GM19043 (cell line): Measurements from ENCODE around the gene LIME1.

Experiments
- ATAC-seq: cut with Tn5 transposase; IDR thresholded peaks from one replicate; pipeline ENCODE4 v1.9.1; 2021; ENCODE audit warnings: low read depth; ENCODE audit not compliant: unreplicated experiment

LIME1 gene, protein sequence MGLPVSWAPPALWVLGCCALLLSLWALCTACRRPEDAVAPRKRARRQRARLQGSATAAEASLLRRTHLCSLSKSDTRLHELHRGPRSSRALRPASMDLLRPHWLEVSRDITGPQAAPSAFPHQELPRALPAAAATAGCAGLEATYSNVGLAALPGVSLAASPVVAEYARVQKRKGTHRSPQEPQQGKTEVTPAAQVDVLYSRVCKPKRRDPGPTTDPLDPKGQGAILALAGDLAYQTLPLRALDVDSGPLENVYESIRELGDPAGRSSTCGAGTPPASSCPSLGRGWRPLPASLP

DNA sequence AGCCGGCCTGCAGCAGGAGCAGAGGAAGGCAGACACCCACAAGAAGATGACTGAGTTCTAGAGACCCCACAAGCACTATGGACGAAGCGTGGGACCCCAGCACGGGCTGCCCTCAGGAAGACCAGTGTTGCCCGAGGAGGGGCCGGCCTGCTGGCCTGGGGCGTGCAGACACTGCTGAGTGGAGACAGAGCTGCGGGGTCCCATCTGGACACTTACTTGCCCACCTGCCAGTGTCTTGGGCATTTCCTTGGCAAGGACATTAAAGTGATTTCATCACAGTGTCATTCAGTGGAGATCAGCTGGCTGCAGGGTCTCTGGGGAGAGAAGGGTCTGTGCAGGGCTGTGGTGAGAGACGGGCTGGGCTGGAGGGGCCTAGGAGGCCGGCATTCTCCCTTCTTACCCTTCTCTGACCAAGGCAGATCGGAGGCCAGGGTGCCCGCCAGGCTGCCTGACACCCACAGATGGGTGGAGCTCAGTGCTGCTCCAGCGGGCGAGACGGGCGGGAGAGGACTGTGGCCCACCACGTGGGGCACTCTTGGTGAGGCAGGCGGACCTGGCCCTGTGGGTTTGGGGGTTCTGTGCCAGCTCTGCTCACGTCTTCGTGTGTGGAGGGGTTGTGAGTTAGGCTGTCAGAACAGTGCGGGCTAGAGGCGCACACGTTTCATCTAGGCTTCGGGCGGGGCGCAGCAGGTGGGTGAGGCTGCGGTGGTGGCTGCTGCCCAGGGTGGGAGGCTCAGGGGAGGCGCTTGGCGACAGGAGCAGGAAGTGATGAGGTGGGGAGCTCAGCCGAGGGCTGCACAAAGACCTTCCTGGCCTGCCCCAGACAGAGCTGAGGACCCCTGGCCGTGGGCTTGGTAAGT lies at the start of gene LIME1:
Gene LIME1, plus strand, starts transcription at position 806 of the 860 bp plus-strand sequence. CDS start 886 bp downstream, outside the sequence.
- ATAC-seq = no peak

DNA sequence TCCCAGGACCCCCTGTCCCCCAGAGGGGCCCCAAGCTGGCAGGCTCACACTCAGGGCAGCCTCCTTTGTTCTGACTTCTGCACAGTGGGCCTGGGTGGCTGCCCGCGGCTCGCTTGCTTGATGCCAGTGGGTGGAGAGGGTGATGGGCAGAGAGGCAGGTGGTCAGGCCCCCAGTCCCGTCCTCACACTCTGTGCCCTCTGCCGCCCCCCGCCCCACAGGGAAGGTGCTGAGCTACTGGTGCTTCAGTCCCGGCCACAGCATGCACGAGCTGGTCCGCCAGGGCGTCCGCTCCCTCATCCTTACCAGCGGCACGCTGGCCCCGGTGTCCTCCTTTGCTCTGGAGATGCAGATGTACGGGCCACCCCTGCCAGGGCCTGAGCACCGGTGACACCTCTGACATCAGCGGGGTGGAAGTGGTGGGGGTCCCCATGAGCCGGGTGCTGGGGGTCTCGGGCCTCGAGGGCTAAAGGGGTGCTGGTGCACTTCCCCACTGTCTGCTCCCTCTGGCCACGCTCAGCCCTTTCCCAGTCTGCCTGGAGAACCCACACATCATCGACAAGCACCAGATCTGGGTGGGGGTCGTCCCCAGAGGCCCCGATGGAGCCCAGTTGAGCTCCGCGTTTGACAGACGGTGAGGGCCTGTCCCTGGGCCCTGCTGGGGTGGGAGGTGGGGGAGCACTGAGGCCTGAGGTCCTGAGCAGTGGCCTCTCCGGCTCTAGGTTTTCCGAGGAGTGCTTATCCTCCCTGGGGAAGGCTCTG lies 48.9 kb upstream of the LIME1 start:
- ATAC-seq = no peak

DNA sequence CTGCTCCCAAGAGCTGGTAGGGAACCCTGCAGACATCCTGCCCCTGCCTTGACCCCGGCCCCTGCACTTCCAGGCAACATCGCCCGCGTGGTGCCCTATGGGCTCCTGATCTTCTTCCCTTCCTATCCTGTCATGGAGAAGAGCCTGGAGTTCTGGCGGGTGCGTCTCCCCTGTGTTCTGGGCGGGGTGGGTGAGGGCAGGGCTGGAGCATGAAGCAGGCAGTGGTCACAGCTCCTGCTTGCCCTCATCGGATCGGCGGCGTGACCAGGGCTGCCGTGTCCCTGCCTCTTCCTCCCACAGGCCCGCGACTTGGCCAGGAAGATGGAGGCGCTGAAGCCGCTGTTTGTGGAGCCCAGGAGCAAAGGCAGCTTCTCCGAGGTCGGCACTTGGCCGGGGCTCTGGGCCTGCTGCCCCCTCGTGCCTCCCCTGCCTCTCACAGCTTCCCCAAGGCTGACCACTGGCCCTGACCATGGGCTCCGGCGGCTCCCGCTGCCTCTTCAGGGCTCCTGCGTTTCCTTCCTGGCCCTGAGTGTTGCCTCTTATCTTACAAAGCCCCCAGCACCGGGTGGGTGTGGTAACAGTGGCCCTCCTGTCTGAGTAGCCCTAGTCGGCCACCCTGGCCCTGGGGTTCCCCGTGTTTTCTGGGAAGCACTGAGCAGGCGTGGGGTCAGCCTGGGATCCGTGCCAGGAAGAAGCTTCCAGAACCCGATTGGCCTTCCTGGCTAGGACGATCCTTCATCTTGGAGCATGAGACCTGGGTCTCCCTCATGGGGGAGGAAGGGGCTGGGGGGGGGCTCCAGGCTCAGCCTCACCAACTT lies 48.0 kb upstream of the LIME1 start:
- no peak for ATAC-seq

DNA sequence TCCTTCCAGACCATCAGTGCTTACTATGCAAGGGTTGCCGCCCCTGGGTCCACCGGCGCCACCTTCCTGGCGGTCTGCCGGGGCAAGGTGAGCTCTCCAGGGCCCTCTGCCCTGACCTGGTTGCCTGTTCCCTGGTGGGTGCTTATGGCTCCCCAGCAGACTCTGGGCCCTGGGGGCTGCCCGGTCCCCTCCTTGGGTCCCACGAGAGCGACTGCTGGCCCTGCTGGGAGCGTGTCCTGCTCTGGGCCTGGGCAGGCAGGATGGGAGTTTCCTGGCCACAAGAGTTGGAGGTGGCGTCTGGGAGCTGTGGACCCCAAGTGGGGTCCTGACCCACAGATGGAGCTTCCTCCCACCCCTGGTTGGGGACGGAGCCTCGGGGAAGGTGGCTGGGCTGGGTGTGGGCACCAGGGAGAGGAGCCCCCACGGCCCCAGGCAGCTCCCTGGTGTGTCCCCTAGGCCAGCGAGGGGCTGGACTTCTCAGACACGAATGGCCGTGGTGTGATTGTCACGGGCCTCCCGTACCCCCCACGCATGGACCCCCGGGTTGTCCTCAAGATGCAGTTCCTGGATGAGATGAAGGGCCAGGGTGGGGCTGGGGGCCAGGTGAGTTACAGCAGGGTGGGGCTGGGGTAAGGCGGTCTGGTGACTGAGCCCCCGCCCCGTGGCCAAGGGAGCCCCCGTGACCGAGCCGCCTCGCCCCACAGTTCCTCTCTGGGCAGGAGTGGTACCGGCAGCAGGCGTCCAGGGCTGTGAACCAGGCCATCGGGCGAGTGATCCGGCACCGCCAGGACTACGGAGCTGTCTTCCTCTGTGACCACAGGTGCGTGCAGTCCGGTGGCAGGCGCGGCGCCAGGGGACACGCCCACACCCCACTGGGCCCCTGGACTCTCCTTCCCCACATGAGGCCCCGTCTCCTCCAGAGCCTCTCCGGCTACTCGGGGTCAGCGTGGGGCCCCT lies 47.1 kb upstream of the LIME1 start:
- ATAC-seq = no peak

DNA sequence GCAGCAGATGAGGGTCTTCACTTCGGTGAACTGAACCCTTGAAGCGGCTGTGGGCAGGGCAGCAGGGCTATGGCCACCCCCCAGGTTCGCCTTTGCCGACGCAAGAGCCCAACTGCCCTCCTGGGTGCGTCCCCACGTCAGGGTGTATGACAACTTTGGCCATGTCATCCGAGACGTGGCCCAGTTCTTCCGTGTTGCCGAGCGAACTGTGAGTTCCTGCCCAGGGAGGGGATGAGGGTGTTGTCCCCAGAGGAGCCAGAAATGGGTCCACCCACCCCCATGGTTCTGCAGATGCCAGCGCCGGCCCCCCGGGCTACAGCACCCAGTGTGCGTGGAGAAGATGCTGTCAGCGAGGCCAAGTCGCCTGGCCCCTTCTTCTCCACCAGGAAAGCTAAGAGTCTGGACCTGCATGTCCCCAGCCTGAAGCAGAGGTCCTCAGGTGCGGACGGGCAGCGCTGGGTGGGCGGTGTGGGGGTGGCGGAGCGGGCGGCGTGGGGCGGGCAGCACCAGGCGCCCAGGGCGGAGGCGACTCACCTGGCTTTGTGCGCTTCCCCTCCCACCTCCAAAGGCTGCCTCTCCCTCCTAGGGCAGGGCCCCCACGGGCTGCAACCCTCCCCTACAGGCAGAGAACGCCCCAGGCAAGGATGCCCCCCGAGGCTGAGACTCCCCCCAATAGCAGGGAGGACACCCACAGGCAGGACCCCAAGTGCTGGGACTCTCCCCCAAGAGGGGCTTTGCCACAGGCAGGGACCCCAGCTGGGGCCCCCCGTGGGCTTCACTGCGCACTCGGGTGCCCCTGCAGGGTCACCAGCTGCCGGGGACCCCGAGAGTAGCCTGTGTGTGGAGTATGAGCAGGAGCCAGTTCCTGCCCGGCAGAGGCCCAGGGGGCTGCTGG lies 46.2 kb upstream of the LIME1 start:
- no peak for ATAC-seq

DNA sequence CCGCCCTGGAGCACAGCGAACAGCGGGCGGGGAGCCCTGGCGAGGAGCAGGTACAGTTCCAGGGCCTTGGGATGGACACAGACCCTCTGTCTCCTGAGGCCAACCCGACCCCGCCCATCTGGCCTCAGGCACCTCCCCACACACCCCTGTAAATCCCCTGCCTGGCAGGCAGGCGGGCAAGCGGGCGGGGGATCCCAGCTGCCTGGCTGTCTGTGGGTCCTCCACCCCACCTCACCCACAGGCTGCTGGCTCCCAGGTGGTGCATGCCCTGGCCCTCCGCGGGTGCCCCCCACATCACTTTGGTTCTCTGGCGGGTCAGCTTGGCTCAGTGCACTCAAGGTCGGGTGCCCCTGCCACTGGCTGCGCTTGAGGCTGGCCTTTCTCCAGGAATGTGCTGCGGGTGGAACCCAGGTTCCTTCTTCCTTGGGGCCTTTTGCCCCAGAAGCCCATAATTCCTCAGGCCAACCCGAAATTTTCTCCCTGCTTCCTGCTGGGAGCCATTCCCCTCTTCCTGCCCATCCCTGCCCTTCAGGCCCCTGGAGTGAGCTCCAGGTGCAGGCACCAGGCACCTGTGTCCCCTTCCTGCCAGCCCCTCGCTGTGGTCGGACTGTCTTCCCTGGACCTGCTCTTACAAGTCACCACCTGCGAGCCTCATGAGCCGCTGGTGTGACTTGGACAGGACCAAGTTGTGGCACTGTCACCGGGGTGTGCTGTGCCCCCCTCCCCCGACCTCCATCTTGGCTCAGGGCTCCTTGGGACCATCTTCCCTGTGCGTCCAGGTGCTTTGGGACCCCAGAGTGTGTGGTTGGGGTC lies 45.4 kb upstream of the LIME1 start:
- ATAC-seq = no peak

DNA sequence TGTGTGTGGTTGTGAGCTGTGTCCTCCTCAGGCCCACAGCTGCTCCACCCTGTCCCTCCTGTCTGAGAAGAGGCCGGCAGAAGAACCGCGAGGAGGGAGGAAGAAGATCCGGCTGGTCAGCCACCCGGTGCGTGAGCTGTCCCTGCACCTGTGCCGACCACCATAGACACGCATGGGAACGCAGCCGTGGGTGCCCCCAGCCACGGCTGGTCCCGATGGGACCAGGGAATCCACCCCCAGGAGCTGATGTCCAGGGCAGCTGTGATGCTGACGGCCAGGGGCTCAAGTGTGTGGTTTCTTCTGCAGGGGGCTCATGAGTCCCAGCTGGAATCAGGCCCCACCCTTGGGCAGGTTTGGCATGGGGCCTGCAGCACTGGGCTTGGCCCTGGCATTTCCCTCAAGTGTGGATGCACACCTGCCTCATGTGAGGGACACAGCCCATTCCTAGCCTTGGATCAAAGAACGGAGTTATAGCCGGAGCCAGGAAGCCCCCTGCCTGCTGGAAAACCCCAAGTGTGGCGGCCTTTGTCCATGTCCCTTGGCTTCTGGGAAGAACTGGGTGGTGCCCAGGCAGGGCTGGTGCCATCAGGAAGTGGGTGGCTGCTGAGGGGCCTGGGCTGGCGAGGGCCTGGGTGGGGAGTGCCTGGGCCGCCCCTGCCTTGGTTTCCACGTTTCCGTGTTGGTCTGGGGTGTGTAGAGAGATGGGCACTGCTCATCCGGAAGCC lies 44.6 kb upstream of the LIME1 start:
- no peak for ATAC-seq

DNA sequence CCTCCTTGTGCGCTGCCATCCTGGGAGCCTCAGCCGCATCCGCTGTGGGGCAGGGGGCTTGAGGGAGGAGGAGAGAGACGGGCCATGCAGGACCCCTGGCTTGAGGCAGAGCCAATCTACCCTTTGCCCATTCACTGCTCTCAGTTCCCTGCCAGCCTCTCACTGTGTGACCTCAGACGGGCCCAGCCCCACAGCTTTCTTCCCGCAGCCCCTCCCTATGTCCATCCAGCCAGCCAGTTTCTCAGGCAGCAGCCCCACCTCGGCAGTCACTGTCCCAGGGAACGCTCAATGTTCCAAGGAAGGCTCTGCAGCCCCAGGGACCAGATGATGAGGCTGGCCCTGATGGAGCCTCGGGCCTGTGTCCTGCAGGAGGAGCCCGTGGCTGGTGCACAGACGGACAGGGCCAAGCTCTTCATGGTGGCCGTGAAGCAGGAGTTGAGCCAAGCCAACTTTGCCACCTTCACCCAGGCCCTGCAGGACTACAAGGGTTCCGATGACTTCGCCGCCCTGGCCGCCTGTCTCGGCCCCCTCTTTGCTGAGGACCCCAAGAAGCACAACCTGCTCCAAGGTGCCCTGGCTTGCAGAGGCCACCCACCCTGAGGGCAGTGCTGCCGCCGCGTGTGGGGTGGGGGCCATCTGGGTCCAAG lies 43.9 kb upstream of the LIME1 start:
- ATAC-seq = no peak

DNA sequence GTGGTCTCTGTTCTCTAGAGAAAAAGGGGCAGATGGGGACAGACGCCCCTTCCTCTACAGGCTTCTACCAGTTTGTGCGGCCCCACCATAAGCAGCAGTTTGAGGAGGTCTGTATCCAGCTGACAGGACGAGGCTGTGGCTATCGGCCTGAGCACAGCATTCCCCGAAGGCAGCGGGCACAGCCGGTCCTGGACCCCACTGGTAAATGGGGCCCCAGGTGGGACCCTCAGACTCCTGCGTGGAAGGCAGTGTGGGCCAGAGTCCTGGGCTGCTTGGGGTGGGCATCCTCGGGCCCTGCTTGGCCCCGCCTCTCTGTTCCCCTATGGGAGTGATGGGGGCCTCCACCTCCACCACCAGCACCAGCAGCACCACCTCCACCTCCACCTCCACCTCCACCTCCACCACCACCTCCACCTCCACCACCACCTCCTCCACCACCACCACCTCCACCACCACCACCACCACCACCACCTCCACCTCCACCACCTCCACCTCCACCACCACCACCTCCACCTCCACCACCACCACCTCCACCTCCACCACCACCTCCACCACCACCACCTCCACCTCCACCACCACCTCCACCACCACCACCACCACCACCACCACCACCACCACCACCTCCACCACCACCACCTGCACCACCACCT lies 43.3 kb upstream of the LIME1 start:
- ATAC-seq = no peak

DNA sequence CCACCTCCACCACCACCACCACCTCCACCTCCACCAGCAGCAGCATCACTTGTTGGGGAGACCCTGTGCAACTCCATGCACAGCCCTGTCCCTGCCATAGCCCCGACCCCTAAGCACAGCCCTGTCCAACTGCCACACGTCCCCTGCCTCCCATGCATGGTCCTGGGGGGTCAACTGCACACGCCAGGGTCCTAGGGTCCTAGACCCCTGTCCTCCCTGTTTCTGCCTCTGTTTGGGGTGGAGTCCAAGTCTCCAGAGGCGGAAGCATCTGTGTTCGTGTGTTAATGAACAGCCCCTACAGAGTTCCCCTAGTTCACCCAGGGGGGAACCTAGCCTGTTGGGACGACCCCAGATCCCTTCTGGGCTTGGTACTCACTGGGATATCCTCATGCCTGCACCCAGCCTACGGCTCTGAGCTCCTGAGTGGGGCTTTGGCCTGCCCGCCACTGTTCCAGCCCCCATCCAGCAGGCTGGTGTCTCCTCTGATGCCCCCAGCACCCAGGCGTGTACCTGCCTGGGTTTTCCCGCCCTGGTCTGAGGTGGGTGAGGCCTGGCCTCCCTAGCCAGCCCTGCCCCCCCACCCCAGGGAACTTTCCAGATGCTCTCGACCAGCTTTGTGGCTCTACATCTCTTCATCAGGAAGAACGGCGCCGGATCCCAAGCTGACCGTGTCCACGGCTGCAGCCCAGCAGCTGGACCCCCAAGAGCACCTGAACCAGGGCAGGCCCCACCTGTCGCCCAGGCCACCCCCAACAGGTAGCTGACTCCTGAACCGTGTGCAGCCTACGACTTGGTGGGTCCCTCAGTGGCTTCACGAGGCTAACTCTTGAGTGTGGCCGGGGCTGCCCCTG lies 42.5 kb upstream of the LIME1 start:
- ATAC-seq = no peak

DNA sequence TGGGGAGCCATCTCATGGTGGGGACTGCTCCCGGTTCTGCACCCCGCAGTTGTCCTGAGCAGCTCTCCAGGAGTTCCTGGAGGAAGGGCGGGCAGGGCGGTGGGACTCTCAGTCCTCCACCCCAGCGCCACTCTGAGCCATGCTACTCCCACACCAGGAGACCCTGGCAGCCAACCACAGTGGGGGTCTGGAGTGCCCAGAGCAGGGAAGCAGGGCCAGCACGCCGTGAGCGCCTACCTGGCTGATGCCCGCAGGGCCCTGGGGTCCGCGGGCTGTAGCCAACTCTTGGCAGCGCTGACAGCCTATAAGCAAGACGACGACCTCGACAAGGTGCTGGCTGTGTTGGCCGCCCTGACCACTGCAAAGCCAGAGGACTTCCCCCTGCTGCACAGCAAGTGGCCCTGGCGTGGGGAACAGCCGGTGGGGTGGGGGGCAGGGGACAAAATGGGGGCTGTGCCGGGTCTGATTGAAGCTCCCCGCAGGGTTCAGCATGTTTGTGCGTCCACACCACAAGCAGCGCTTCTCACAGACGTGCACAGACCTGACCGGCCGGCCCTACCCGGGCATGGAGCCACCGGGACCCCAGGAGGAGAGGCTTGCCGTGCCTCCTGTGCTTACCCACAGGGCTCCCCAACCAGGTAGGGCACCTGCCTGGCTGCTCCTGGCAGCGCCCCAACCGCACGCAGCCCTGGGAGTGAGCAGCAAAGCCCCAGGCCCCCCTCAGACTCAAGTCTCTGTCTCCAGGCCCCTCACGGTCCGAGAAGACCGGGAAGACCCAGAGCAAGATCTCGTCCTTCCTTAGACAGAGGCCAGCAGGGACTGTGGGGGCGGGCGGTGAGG lies 41.7 kb upstream of the LIME1 start:
- no peak for ATAC-seq

DNA sequence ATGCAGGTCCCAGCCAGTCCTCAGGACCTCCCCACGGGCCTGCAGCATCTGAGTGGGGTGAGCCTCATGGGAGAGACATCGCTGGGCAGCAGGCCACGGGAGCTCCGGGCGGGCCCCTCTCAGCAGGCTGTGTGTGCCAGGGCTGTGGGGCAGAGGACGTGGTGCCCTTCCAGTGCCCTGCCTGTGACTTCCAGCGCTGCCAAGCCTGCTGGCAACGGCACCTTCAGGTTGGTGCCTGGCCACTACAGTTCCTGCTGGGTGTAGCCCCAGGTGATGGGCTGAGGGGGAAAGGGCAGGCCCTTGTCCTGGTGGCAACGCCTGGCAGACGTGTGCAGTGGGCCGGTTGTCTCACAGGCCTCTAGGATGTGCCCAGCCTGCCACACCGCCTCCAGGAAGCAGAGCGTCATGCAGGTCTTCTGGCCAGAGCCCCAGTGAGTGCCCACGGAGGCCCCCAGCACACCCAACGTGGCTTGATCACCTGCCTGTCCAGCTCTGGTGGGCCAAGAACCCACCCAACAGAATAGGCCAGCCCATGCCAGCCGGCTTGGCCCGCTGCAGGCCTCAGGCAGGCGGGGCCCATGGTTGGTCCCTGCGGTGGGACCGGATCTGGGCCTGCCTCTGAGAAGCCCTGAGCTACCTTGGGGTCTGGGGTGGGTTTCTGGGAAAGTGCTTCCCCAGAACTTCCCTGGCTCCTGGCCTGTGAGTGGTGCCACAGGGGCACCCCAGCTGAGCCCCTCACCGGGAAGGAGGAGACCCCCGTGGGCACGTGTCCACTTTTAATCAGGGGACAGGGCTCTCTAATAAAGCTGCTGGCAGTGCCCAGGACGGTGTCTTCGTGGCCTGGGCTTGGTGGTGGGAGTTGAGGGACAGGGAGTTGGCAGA lies 40.8 kb upstream of the LIME1 start:
- no peak for ATAC-seq

DNA sequence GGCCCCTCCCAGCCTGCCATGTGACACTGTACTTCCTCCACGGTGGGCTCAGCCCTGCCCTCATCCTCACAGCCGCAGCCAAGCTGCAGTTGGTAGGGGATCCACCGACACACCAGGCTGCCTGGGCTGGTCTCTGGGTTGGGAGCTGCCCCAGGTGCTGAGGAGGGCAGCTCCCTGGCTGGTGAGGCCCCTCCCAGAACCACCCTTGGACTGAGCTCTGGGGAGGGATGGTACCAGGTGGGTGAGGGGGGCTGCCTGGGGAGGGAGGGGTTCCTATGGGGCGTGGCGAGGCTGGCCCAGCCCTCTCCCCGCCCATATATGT lies 40.2 kb upstream of the LIME1 start:
- no peak for ATAC-seq
